Urinary bladder (tissue), 4 donors: ENCODE data around the gene NELFB. TPM values are rescaled to one million over a fixed set of nuclear protein-coding genes. Genes with fewer than 3 reads are reported as not detected.

Experiments
- DNase-seq: peaks from one replicate; pipeline ENCODE4 v3.0.0-alpha.2; 2015; ENCODE audit errors: extremely low spot score
- H3K27ac ChIP-seq: one replicate; pipeline ENCODE4 v1.5.1; 2013; ENCODE audit warnings: low read depth, mild to moderate bottlenecking, moderate library complexity
- H3K36me3 ChIP-seq: one replicate; pipeline ENCODE4 v1.6.1; 2013; ENCODE audit warnings: mild to moderate bottlenecking, moderate library complexity; ENCODE audit not compliant: insufficient read depth
- H3K4me1 ChIP-seq: one replicate; pipeline ENCODE4 v1.6.1; 2013; ENCODE audit warnings: mild to moderate bottlenecking, moderate library complexity; ENCODE audit not compliant: insufficient read depth
- H3K4me3 ChIP-seq: one replicate; pipeline ENCODE4 v1.5.1; 2013; ENCODE audit warnings: low read depth, low read length
- WGBS: extraction: QIAGEN DNeasy Blood & Tissue Kit; methylation state at CpG from one replicate; pipeline ENCODE4 v1.1.7; 2013; 5-methylcytosine and 5-hydroxymethylcytosine counted together
- polyA plus RNA-seq: library from polyadenylated mRNA; stranded (reverse); fragments of 200-250 nt; gene quantifications from one replicate; pipeline ENCODE4 v1.2.3, GENCODE V29; 2013
- total RNA-seq: library from RNA; depleted of rRNA; stranded (reverse); fragments of >200 nt; gene quantifications from one replicate; pipeline ENCODE4 v1.2.3, GENCODE V29; 2014
- donor health status: healthy with polysubstance abuse.
- donor health status: healthy.

Gene NELFB
- total and polyA plus RNA-seq, 2 donors, result 28.9 to 64.2 TPM

DNA sequence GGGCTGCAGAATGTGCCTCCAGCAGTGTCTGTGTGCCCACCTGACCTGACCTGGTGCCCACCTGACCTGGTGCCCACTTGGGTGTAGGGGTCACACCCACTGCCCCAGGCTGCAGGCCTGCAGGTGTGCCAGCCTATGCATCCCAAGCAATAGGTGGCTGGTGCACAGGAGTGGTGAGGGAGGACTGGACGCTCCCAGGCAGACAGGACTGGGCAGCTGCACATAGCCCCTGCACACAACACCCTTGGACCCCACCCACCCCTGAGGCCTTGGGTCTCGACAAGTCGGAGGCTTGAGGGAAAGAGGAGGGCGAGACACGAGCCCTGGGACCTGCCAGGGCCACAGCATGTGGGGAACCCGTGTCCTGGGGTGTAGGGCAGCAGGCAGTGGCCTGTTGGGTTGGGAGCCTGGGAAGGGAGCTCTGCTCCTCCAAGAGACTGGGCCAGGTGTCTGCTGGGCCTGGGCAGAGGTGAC, 57.8 kb downstream of the NELFB start:
- DNase-seq, result no peak
- no peaks in the 10 kb centered on the region for H3K36me3 ChIP-seq
- no peaks in the 10 kb centered on the region for H3K4me1 ChIP-seq
- 87% methylated on average over 6 of the region's 6 CpGs for WGBS
- H3K4me3 ChIP-seq, result no peak overlapping the region
- no peak overlapping the region for H3K27ac ChIP-seq

DNA sequence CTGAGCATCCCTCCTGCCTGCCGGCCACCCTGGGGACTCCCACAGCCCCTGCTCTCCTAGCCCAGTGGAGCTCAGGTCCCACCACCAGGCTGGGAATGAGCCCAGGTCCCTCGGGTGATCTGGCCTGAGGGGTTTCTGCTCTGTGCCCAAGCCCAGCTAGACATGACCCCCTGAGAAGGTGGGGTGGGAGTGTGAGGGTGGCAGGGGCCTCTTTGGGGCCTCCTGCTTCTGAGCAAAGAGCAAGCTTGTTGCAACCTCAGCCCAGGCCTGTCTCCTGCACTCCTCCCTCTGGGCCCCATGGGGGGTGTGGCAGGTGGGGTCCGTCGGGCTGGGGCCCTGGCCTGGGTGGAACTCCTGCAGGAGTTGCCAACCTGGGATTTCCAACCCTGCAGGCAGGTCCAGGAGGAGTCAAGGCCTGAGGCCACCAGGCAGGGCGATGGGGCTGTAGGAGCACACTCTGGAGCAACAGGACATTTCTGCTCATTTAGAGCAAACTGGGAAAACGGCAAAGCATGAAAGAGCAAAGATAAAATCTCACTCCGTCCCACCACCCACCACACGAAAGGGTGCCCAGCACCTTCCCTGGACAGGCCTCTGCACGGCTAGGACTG, 58.3 kb downstream of the NELFB start:
- no peak overlapping the region for H3K4me3 ChIP-seq
- H3K27ac ChIP-seq, result no peak overlapping the region
- no peaks in the 10 kb centered on the region for H3K4me1 ChIP-seq
- no peak for DNase-seq
- 72% methylated on average over 9 of the region's 9 CpGs for WGBS
- H3K36me3 ChIP-seq, result no peaks in the 10 kb centered on the region

DNA sequence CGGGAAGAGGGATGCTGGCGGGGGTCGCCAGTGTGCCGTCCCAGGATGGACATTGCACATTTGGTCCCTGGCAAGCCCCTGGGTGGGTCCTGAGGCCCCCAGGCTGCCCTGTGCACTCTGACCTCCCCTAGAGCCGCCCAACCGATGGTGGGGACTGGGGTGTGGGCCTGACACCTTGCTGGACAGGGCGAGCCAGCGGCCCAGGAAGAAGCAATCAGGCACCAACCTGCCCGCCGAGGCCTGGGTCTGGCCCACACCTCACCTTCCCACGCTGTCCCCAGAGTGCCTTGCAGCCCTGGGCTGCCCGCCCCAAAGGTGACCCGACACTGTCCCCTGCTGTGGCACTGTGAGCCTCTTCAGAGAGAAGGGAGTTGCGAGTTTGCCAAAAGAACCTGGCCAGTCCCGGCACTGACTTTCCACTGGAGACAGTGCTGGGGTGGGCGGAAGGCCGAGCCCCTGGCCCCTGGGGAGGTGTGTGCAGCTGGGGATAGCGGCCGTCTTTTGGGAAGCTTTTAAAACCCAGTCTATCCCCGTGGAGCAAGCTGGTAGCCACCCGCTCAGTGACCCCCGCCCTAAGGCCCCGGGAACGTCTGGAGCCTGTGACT, 58.9 kb downstream of the NELFB start:
- 73% methylated on average over 24 of the region's 24 CpGs for WGBS
- DNase-seq, result no peak
- no peaks in the 10 kb centered on the region for H3K36me3 ChIP-seq
- no peak overlapping the region for H3K27ac ChIP-seq
- no peak overlapping the region for H3K4me3 ChIP-seq
- H3K4me1 ChIP-seq, result no peaks in the 10 kb centered on the region

GRCh38 chr9:137314561-137315560, 59.7 kb downstream of the NELFB start:
- WGBS, result 67% methylated on average over 42 of the region's 42 CpGs
- Histone ChIP-seq H3K4me3 (no peak overlapping the region), H3K27ac (peak overlapping the region; percentile 32), H3K36me3 (no peaks in the 10 kb centered on the region), H3K4me1 (no peaks in the 10 kb centered on the region)
- DNase-seq, result no peak

- H3K36me3 ChIP-seq, result no peaks in the 10 kb centered on the region
- no peak for DNase-seq
- WGBS, result 22% methylated on average over 18 of the region's 18 CpGs
- H3K4me1 ChIP-seq, result no peaks in the 10 kb centered on the region
- H3K4me3 ChIP-seq, result no peak overlapping the region
- H3K27ac ChIP-seq, result no peak overlapping the region
Measured at GRCh38 chr9:137315581-137316011, 60.5 kb downstream of the NELFB start.

- 5% methylated on average over 78 of the region's 83 CpGs for WGBS
- H3K27ac ChIP-seq, result no peak overlapping the region
- no peak overlapping the region for H3K4me3 ChIP-seq
- no peaks in the 10 kb centered on the region for H3K4me1 ChIP-seq
- DNase-seq, result no peak
- no peaks in the 10 kb centered on the region for H3K36me3 ChIP-seq
Measured at GRCh38 chr9:137316012-137316981, 61.2 kb downstream of the NELFB start.

- no peak overlapping the region for H3K27ac ChIP-seq
- no peaks in the 10 kb centered on the region for H3K4me1 ChIP-seq
- WGBS, result 88% methylated on average over 19 of the region's 19 CpGs
- H3K4me3 ChIP-seq, result no peak overlapping the region
- DNase-seq, result no peak
- H3K36me3 ChIP-seq, result no peaks in the 10 kb centered on the region
Measured at GRCh38 chr9:137317021-137317717, 62.0 kb downstream of the NELFB start.

DNA sequence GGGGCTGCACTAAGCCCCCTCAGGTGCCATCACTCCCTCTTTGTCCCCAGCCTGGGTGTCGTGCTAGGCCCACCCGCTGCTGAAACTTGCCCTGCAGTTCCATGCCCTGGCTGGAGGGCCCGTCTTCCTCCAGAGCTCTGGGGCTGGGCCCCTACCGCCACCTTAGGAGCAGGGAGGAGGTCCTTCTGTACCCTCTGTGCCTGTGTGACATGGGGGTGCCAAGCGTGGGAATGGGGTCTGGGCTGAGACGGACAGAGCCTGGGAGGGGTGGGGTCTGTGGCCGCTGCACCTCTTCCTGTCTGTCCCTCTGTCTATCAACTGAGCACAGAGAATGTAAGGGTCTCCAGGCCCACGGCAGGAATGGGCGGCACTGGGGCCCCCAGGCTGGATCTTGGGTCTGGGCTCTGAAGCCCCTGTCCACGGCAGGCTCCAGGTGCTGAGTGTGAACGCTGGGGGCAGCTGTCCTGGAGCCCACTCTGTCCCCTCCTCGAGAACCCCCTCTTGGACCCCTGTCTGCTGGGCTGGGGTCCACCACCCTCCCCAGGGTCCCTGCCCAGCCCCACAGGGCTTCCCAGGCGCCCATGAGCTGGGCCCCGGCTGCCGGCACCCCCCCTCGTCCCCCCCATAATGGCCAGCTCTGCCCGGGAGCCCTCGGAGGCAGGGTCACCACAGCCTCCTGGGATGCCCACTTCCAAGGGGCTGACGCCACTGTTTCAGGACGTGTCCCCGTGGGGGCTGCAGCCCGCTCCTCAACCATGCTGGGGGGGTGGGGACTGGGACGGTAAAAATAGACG, 62.8 kb downstream of the NELFB start:
- Histone ChIP-seq H3K36me3 (no peaks in the 10 kb centered on the region), H3K4me1 (no peaks in the 10 kb centered on the region), H3K4me3 (no peak overlapping the region), H3K27ac (no peak overlapping the region)
- no peak for DNase-seq
- 77% methylated on average over 24 of the region's 24 CpGs for WGBS

DNA sequence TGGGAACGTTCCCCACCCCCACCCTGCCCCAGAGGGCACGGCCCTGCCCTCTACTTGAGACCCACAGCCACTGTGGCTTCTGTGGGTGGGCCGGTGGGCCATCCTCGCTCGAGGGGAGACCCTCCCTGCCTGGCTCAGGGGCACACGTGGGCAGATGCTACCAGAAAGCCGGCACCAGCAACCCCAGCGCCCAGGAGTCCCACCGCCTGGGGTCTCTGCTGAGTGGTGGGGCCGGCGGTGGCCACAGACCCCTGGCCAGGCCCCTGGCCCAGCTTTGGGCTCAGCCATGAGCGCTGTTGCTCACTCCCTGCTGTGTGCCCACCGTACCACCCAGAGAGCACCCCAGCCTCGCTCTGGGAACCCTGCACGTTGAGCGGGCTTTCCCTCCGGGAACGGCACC, 63.5 kb downstream of the NELFB start:
- Histone ChIP-seq H3K27ac (no peak overlapping the region), H3K36me3 (no peaks in the 10 kb centered on the region), H3K4me3 (no peak overlapping the region), H3K4me1 (no peaks in the 10 kb centered on the region)
- WGBS, result 80% methylated on average over 18 of the region's 18 CpGs
- DNase-seq, result no peak

- Histone ChIP-seq H3K4me1 (no peaks in the 10 kb centered on the region), H3K4me3 (no peak overlapping the region), H3K27ac (no peak overlapping the region), H3K36me3 (no peaks in the 10 kb centered on the region)
- 70% methylated on average over 26 of the region's 26 CpGs for WGBS
- DNase-seq, result no peak
Measured at GRCh38 chr9:137319011-137319738, 64.0 kb downstream of the NELFB start.

- no peaks in the 10 kb centered on the region for H3K4me1 ChIP-seq
- H3K27ac ChIP-seq, result no peak overlapping the region
Measured at GRCh38 chr9:137319739-137320551, 64.8 kb downstream of the NELFB start.

More at GRCh38 chr9:137319739-137320551, 64.8 kb downstream of the NELFB start:
- no peak for DNase-seq
- H3K36me3 ChIP-seq, result no peaks in the 10 kb centered on the region
- WGBS, result 90% methylated on average over 22 of the region's 22 CpGs
- no peak overlapping the region for H3K4me3 ChIP-seq
